G401.6 (cell line): ENCODE measurements around the gene FAR1.
"Not testable (repeated sequence)": the region's sequence is repeated elsewhere in the genome, so short reads cannot be mapped to it uniquely, and the experiment has no call there.

Experiments
- FAIRE-seq: peaks from 2 replicates; lab custom pipeline; 2012; peaks lifted over from hg19 to GRCh38; lab: Jason Lieb, UNC

The FAR1 gene

DNA sequence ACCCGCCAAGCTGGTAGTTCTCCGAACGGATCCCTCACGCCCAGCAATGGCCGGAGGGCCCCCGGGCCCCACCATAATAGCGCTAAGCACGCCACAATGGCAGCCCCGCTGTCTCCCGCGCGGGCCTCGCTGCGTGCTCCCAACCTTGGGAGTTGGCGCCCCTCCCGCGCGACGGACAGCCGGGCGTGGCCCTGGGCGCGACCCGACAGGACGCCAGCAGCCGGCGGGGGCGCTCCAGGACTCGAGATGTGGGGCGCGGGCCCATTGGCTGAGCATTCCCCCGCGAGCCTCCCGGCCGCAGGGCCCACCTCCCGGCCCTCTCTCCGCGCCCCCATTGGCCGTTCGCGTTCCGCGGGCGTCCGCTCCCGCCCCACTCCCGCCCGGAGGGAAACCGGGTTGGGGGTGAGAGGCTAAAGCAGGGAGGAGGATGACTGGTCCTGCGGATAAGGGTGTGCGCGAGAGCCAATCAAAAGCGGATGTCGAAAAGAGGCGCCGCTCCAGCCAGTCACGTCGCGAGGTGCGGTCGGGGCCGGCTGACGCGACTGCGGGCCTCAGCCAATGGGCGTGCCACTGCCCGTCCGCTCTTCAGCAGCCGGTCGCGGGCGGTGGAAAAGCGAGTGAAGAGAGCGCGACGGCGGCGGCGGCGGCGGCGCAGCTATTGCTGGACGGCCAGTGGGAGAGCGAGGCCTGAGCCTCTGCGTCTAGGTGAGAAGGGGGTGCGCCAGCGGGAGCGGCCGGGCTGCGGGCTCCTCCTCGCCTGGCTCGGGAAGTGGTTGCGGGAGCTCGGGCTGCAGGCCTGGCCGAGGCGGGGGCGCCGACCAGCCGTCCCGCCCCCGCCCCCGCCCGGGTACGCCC, at the start of gene FAR1:
Gene FAR1 (plus strand): TSS at position 567 of the 855 bp plus-strand sequence. CDS start 26,098 bp downstream, outside the sequence.
- peak; percentile 95 for FAIRE-seq

DNA sequence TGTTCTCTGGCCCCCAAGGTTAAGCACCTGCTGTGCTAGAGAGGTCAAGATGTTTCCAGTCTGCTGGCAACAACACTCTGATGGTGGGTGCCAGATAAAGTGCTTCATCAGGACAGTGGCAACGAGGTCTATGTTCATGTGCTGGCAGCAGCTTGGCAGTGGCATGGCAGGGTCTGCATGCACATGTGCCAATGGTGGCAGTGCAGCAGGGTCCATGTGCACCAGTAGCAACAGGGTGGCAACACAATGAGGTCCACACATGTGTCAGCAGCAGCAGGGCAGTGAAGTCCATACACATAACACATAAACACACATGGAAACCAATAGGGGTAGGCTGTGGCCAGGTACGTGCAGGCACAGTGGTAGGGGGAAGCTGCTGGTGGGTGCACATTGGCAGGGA, 48.4 kb upstream of the FAR1 start:
- FAIRE-seq, result no peak

DNA sequence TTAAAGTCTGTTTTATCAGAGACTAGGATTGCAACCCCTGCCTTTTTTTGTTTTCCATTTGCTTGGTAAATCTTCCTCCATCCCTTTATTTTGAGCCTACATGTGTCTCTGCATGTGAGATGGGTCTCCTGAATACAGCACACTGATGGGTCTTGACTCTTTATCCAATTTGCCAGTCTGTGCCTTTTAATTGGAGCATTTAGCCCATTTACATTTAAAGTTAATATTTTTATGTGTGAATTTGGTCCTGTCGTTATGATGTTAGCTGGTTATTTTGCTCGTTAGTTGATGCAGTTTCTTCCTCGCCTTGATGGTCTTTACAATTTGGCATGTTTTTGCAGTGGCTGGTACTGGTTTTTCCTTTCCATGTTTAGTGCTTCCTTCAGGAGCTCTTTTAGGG, 41.6 kb upstream of the FAR1 start:
- FAIRE-seq, result not testable (repeated sequence)

- not testable (repeated sequence) for FAIRE-seq
Observed at GRCh38 chr11:13628634-13629033, 39.8 kb upstream of the FAR1 start.

DNA sequence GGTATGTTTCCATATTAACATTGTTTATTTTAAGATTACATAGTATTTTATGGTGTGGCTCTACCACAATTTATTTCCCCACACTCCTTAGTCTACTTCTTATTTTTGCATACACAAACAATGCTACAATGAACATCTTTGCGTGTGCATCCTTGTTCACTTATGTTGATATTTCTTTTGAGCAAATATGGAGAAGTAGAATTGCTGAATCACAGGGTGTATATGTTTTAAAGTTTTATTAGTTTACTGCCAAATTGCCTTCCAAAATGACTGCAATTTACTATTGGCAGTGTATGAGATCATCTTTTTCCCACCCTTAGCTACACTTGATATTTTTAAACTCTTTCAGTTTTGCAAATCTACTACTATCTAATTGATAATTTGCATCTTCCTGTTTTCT, 38.7 kb upstream of the FAR1 start:
- no peak for FAIRE-seq

GRCh38 chr11:13635290-13635689, 33.2 kb upstream of the FAR1 start:
- FAIRE-seq, result no peak

GRCh38 chr11:13635804-13636203, 32.7 kb upstream of the FAR1 start:
- no peak for FAIRE-seq

DNA sequence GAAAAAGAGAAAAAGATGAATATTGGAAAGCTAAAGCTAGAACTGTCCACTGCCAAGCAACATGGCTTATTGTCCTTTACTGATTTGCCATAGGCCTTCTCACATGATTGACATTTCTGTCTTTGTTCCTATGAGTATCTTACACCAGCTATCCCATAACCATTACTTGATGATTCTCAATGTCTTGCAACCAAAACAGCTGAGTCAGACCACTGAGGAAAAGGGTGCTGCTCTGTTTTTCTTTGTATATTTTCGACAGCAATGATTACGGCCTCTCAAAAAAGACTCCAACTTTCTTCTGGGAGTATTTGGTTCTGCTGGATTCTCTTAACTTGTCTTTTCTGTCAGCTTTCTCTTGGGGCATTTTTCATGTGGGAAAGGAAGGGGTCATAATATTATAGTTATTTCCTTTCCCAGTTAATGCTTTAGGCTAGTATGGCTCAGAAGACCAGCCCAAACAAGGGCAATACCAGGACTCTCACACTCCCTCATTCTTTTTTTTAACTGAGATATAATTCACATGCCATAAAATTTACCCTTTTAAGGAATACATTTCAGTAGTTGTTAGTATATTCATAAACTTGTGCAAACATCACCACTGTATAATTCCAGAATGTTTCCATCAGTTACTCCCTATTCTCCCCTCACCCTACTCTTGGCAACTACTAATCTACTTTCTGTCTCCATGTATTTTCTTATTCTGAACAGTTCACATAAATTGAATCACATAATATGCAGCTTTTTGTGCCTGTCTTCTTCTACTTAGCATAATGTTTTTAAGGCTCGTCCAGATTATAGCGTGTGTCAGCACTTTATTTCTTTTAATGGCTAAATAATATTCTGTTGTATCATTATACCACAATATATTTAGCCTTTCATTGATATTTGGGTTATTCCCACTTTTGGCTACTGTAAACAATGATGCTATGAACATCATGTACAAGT, 31.1 kb upstream of the FAR1 start:
- no peak for FAIRE-seq

DNA sequence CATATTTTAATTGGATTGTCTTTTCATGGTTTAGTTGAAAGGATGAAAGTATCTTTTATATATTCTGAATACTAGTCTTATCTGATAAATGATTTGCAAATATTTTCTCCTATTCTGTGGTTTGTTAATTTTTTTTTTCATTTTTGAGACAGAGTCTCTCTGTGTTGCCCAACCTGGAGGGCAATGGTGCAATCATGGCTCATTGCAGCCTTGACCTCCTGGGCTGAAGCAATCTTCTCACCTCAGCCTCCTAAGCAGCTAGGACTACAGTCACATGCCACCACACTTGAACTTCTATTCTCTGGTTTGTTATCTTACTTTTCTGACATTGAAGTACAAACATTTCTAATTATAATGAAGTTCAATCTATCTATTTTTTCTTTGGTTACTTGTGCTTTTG, 30.0 kb upstream of the FAR1 start:
- no peak for FAIRE-seq

- FAIRE-seq, result no peak
Observed at GRCh38 chr11:13644997-13645687, 23.3 kb upstream of the FAR1 start.

GRCh38 chr11:13647391-13647790, 21.1 kb upstream of the FAR1 start:
- FAIRE-seq, result no peak

GRCh38 chr11:13649619-13650018, 18.8 kb upstream of the FAR1 start:
- no peak for FAIRE-seq

DNA sequence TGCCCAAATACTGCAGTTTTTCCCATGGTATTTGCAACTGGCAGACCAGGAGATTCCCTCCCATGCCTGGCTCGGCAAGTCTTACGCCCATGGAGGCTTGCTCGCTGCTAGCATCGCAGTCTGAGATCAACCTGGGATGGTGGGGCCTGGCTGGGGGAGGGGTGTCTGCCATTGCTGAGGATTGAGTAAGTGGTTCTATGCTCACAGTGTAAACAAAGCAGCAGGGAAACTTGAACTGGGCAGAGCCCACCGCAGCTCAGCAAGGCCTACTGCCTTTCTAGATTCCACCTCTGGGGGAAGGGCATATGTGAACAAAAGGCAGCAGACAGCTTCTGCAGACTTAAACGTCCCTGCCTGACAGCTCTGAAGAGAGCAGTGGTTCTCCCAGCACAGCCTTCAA, 17.0 kb upstream of the FAR1 start:
- not testable (repeated sequence) for FAIRE-seq

DNA sequence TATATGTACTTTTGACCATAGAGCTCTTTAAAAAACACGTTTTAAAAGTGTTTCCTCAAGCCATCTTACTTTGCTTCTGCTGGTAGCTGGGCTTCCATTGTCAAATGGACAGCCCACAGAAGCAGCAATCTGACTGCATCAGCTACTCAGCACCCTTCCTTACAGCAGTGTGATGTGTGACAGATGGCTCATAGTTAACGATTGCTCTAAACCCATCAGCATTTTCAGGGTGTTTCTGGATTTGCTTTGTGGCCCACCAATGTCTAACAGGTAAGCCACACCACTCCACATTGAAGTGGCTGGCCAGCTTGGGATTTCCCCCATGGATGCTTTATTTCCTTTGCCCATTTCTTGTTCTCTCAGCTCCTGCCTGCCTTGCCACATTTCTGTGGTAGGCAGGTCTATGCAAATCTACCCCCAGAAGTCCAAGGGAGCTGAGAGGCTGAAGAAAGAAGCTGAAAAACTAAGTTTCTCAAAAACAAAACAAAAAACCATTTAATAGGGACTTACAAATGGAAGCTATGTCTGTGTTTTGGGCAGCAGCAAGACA, 7.3 kb upstream of the FAR1 start:
- no peak for FAIRE-seq

DNA sequence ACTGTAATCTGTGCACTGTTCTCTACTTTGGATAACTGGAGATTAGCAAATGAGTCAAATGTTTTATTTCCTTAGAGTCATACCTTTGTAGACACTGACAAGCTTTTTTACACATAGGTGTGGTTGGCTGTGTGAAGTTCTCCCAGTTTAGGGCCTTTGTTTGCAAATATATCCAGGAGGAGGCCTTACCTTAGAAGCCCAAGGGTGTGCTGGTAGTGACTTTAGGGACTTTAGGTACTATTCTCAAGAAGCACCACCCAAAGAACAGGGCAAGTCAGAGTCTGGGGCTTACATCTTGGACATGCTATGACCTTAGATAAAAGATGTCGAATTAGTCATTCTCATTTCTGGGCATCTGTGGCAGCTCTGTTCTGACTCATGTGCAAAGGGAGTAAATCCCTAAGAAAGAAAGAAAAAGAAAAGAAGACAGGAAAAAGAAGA, 4.8 kb upstream of the FAR1 start:
- FAIRE-seq, result no peak

GRCh38 chr11:13664351-13664750, 4.1 kb upstream of the FAR1 start:
- no peak for FAIRE-seq

GRCh38 chr11:13666708-13667107, 1.8 kb upstream of the FAR1 start:
- FAIRE-seq, result no peak

- FAIRE-seq, result no peak
Observed at GRCh38 chr11:13667245-13667644, 1.2 kb upstream of the FAR1 start.

DNA sequence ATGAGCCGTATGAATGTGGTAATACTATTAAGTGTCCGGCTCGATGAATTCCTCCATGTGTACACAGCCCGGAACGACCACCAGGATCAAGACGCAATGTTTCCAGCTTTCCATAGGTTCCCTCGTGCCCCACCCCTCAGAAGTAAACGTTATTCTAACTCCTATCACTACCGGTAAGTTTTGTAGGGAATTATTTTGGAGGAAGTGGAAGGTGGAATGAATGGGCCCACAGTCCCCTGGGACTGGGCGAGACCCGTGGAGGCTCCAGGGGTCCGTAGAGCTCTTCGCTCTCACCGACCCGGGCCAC, 720 bp upstream of the FAR1 start:
- FAIRE-seq, result no peak

GRCh38 chr11:13668957-13669521, 571 bp downstream of the FAR1 start:
- FAIRE-seq, result no peak

GRCh38 chr11:13669544-13670488, 1.3 kb downstream of the FAR1 start:
- FAIRE-seq, result no peak
